Measurements from ENCODE around the gene BTLA.
"Not testable (repeated sequence)": the region's sequence is repeated elsewhere in the genome, so short reads cannot be mapped to it uniquely, and the experiment has no call there.

Gene BTLA

DNA sequence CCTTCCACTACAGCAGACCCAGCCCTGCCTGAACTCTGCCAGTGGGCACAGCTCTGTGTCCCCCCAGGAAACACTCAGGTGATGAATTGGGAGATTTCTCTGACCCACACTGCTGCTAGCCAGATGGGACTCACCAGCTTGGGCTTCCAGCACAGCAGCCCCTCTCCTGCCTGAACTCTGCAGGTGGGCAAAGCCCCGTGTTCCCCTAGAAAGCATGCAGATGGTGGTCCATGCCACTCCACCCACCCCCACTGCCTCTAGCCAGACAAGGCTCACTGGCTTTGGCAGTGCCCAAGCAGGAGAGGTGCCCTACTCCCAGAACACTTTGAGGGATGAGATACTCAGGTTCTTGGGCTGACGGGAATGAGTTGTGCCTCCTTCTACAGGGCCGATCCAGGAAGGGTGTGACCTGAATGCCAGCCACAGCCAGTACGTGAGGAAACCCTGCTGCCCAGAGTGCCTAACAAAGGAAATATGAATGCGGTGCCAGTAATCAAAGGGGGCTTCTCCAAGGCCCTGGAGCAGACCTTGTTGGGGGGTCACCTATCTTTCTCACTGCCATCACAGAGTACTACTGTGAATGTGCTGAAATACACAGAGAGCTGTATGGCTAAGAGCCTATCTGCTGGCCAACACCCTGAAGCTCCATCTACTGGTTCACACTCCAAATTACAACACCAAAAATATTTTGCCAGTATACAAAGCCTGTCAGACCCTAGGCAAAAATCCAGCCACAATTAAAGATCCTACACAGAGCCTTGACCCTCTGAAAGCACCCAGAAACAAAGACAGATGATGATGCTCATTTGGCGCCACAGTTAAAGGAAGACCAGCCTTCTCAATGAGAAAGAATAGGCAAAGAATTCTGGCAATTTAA, 61.9 kb downstream of the BTLA start:
- DNase-seq: peak; percentile 17

DNA sequence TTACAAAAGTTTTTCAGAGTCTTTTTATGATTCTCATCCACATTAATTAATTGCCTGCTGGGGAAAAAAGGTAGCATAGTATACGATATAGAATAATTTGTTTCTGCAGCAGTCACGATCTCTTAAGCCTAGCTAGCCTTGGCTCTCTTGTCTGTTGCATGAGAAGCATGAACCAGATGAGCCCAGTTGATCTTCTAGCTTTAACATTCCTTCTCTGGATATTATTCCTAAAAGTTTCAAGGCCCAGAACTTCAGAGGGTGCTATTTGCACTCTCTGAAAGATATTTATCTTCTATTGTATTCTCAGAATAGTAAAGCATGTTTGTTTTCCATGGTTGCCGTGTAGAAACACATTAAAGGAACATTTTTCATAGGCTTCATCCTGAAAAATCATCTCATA, 69.3 kb downstream of the BTLA start:
- DNase-seq: no peak

DNA sequence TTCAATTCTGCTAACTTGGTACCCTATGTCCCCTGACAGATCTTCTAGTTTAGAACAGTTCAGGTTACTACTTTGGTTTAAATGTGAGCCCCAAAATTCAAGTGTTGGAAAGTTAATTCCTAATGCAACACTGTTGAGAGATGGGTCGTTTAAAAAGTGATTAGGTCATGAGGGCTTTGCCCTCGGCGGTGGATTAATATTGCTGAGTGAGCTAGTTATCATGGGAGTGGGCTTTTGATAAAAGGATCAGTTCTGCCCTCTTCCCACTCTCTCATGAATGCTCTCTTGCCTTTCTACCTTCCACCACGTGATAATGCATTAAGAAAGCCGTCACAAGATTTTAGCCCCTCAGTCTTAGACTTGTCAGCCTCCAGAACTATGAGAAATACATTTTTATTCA, 72.1 kb downstream of the BTLA start:
- no peak for DNase-seq

DNA sequence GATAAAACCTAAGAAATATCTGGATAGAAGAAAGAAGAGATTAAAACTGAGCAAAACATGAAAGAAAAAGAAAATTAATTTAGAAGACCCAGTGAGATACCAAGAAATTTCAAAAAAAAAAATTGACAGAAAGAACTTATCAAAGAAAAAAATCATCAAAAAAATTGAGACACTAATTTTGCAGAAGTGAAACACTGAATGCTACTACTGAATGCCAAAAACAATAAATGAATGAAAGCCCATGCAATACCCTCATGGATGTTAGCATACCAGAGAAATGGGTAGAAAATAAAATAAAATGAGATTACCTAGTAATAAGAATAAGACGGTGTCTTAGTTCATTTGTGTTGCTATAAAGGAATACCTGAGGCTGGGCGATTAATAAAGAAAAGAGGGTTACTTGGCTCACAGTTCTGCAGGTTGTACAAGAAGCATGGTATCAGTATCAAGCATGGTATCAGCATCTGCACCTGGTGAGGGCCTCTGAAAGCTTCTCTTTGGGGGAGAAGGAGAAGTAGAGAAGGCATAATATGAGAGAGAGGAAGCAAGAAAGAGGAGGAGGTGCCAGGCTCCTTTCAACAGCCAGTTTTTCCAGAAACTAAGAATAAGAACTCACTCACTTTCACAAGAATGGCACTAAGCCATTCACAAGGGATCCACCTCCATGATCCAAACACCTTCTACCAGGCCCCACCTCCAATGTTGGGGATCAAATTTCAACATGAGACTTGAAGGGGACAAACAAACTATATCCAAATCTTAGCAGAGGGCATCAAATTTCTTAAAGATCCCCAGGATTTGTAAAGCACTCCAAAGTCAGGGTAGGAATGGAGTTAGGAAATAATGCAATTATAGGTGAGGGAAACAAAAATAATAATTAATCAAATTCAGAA, 73.2 kb downstream of the BTLA start:
- no peak for DNase-seq

DNA sequence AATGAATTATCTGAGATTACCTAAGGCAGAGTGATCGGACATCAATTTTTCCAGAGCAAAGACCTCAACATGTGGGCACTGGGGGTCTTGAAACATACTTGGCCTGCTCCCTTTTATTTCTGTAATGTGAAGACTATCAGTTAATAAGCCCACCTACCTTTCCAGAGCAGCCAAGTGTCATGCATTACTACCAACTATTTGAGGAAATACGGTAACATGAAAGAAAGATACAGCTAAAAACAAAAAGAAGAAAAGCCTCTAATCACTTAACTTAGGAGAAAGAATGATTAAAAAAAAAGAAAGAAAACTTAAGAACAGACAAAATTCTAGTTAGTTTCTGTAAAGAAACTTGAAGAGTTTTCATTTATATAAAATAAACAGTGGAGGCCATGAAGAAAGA, 73.9 kb downstream of the BTLA start:
- DNase-seq: no peak

DNA sequence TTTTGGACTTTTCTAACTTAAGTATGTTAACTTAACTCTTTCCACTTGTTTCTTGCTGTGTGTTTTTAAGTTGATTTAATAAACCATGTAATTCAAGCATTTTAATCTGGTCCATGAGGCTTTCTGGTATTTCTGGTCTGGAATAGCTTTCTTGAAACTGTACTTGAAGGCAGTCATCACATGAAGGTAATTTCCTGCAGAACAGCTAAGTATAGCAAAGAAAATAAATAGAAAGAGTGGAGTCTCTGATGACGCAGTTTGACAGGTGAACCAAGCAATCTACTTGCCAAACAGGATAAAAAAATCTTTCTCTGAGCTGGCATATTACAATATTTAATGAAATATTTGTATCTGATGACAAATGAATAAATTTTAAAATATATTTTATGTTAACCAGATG, 74.9 kb downstream of the BTLA start:
- no peak for DNase-seq

DNA sequence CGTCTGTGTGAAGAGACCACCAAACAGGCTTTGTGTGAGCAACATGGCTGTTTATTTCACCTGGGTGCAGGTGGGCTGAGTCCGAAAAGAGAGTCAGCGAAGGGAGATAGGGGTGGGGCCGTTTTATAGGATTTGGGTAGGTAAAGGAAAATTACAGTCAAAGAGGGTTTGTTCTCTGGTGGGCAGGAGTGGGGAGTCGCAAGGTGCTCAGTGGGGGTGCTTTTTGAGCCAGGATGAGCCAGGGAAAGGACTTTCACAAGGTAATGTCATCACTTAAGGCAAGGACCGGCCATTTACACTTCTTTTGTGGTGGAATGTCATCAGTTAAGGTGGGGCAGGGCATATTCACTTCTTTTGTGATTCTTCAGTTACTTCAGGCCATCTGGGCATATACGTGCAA, 76.4 kb downstream of the BTLA start:
- not testable (repeated sequence) for DNase-seq

DNA sequence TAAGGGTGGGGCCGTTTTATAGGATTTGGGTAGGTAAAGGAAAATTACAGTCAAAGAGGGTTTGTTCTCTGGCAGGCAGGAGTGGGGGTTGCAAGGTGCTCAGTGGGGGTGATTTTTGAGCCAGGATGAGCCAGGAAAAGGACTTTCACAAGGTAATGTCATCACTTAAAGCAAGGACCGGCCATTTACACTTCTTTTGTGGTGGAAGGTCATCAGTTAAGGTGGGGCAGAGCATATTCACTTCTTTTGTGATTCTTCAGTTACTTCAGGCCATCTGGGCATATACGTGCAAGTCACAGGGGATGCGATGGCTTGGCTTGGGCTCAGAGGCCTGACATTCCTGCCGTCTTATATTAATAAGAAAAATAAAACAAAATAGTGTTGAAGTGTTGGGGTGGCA, 80.7 kb downstream of the BTLA start:
- not testable (repeated sequence) for DNase-seq

DNA sequence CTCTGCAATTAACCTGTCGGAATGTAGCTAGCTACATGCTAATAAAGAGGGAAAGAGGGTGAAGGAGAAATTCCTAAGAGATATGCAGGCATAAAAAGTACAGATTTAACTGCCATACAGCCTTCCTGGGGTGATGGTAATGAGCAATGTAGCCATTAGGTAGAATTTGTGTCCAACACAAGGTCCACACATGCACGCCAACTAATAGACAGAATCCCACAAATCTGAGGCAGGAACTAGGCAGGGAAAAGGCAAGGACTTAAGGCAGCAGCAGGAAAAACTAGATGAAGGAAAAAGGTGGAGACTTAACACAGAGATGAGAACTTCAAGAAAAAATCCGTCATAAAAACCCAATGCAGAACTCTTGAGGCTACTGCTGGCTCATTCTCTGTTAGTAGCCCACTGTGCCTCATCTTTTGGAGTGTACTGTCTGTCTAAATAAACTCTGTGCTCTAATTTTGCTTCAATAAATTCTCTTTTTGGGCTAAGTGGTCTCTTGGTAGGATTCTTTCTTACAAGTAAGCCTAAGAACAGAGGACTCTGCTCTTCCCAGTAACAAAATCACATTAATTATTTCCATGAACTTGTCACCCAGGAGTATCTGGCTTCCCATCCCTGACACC, 81.5 kb downstream of the BTLA start:
- no peak for DNase-seq

DNA sequence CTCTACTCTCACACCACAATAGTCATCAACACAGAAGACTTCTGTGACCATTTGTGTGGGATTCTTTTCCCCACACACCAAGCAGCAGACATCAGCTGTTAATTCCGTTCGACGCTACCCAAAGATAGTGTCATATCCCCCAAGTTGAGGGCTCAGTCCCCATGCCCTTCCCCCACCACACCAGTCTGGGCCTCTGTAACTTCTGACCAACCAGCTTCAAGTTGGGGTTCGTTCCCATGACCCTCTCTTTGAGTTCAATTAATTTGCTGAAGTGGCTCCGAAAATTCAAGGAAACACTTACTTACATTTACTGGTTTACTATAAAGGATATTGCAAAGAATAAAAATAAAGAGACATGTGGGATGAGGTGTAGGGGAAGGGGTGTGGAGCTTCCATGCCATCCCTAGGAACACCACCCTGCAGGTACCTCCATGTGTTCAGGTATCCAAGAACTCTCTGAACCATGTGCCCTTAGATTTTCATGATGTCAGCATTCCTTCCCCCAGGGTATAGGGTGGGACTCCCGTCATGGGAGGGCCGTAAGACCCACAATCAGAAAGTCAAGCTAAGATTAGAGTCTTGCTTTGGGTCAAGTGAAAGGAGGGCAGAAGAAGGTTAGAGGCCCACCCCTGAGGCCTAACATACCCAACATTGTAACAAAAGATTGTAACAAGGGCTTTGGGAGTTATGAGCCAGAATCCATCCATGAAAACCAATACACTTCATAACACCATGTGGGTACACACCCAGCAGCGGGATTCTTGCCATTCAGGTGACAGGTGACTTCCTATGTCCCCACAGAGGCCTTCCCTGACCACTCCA, 82.7 kb downstream of the BTLA start:
- DNase-seq: no peak

DNA sequence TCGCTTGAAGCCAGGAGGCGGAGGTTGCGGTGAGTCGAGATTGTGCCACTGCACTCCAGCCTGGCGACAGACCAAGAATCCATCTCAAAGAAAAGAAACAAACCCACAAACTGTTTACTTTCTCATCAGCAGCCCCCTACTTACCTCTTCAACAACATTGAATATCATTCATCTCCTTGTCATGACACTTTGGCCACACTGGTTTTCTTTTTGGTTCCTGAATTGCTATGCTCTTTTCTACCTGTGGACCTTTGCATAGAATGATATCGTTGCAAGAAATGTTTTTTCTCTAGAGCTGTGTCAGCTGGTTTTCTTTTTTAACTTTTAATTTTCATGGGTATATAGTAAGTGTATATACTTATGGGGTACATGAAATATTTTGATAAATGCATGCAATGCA, 83.9 kb downstream of the BTLA start:
- DNase-seq: no peak
